Kidney (tissue), 14 donors: ENCODE measurements around the gene FOXD2. TPM values are rescaled to one million over a fixed set of nuclear protein-coding genes. Genes with fewer than 3 reads are reported as not detected.

Experiments used
- DNase-seq, 5 donors: peaks; one replicate each; pipeline ENCODE4 v3.0.0-alpha.2; 2013 to 2020
- FAIRE-seq: peaks from 2 replicates; lab custom pipeline; 2012; peaks lifted over from hg19 to GRCh38; lab: Jason Lieb, UNC
- H3K27ac ChIP-seq, 2 donors: one replicate each; pipeline ENCODE4 v1.7.0; 2013; ENCODE audit warnings: low read depth in 2 of 2, low read length in 2 of 2, inconsistent platforms in 1 of 2
- H3K27me3 ChIP-seq: one replicate; pipeline ENCODE4 v1.7.1; 2013; ENCODE audit warnings: low read length, inconsistent platforms; ENCODE audit not compliant: control insufficient read depth, insufficient read depth
- H3K36me3 ChIP-seq, 3 donors: one replicate each; pipeline versions ENCODE4 v1.7.0 to v1.7.1; 2013; ENCODE audit warnings: low read length in 3 of 3, control low read depth in 1 of 3, inconsistent platforms in 1 of 3; ENCODE audit not compliant: insufficient read depth in 3 of 3, control insufficient read depth in 2 of 3
- H3K4me1 ChIP-seq, 3 donors: one replicate each; pipeline versions ENCODE4 v1.7.0 to v1.7.1; 2013; ENCODE audit warnings: low read length in 3 of 3, inconsistent platforms in 1 of 3, low read depth in 1 of 3; ENCODE audit not compliant: control insufficient read depth in 2 of 3, insufficient read depth in 2 of 3
- H3K4me3 ChIP-seq, 3 donors: one replicate each; pipeline versions ENCODE4 v1.7.0 to v1.8.1; 2013; ENCODE audit warnings: low read length in 3 of 3, control low read depth in 1 of 3, inconsistent platforms in 1 of 3
- H3K9ac ChIP-seq, 3 donors: one replicate each; pipeline versions ENCODE4 v1.7.0 to v1.7.1; 2013; ENCODE audit warnings: low read length in 3 of 3, control low read depth in 1 of 3, inconsistent platforms in 1 of 3
- H3K9me3 ChIP-seq, 3 donors: one replicate each; pipeline versions ENCODE4 v1.7.0 to v1.7.1; 2013; ENCODE audit warnings: low read length in 3 of 3, control low read depth in 1 of 3, inconsistent platforms in 1 of 3; ENCODE audit not compliant: control insufficient read depth in 2 of 3, insufficient read depth in 1 of 3
- CTCF ChIP-seq: IDR thresholded peaks from 3 replicates; pipeline ENCODE4 v1.5.1; 2012; ENCODE audit warnings: mild to moderate bottlenecking, moderate library complexity, borderline replicate concordance; ENCODE audit not compliant: insufficient read depth; ENCODE audit errors: extremely low read depth
- intact Hi-C: fragments of 100-400 bp; cut with DNase I; formaldehyde crosslinking; loops from one replicate; pipeline ENCODE4 v1.11.1; 2022
- polyA plus RNA-seq: library from polyadenylated mRNA; stranded (reverse); fragments of 350-450 nt; fragmentation: Illumina TruSeq; extraction: RNeasy Lipid Tissue Mini Kit (QIAGEN cat#74804); gene quantifications from one replicate; pipeline ENCODE4 v1.2.3, GENCODE V29; 2014; ENCODE audit warnings: low read depth, low replicate concordance; ENCODE audit not compliant: insufficient read depth
- total RNA-seq: library from RNA; stranded (reverse); fragmentation: NEBNext Ultra II Directional; extraction: Animal tissue kit (Norgen Biotek cat#: 25700); gene quantifications from one replicate; pipeline ENCODE4 v1.2.1, GENCODE V29; 2021
- donor health status: control.
- donor health status: control.
- donor health status: control.
- donor health status: control.
- donor health status: control.
- donor health status: DM: yes; HTN: yes; CAD: no.
- donor health status: Normal renal cell carcinoma (clear cell type).

Gene FOXD2
- total and polyA plus RNA-seq, 2 donors from 2014 or later: 0.82 to 2.3 TPM

DNA sequence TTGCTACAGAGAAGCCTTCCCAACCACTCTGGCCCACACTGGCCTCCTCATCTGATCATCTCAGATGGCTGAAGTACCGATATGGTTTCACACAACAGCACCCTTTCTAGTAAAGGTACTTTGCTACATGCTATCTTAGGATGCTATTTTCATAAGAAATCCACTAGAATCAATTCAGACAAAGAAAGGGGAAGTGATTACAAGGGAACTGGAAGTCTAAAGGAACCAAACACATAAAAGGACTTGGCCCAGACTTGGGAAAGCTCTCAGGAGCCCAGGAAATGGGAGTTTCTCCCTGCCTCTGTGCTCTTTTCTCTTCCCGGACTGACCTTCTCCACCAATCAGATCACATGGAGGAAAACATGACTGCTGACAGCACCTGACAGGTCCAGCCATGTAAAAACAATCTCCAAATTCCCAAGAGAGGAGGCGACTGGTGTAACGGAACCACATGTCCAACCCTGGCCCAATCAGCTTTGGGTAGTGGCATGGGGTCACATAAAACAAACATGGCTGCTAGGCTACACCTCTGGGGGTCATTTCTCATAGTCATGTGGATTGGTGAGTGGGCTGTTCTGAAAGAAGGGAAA lies 34.4 kb upstream of the FOXD2 start:
- intact Hi-C loops: no loop called here
- Histone ChIP-seq H3K4me3 (no peak overlapping the region), H3K9ac (no peak overlapping the region), H3K27ac (no peak overlapping the region), H3K9me3 (no peaks in the 10 kb centered on the region), H3K4me1 (no peaks in the 10 kb centered on the region), H3K27me3 (no peaks in the 10 kb centered on the region), H3K36me3 (no peaks in the 10 kb centered on the region)
- FAIRE-seq (no peak), DNase-seq (no peak)
- no peak for TF ChIP-seq CTCF

DNA sequence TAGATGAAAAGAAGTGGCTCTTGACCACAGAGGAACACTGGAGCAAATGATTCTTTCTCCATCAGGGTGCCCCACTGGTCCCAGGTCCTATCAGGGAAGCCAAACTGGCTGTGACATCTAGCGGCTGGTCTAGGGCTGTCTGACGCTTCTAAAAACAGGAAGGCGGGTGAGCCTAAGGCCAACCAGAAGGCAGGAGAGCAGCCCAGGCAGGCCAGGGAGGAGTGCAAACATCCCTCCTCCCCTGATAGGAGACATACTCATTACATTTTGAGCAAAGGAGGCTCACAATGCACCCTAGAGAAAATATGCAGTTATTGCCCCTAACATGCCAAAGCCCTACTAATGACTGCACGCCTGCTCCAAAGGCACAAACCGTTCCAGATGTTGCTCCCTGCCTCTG lies 32.1 kb upstream of the FOXD2 start:
- intact Hi-C loops: no loop called here
- FAIRE-seq: no peak
- H3K9me3 ChIP-seq: no peaks in the 10 kb centered on the region
- no peak for TF ChIP-seq CTCF
- H3K4me1 ChIP-seq: peaks cover 0 to 3% (median 0%) of the 10 kb centered on the region in 3 donors
- H3K27me3 ChIP-seq: no peaks in the 10 kb centered on the region
- no peak overlapping the region for H3K9ac ChIP-seq
- no peaks in the 10 kb centered on the region for H3K36me3 ChIP-seq
- peak in 2 of 5 donors; percentile 25 to 60 for DNase-seq
- H3K27ac ChIP-seq: no peak overlapping the region
- H3K4me3 ChIP-seq: no peak overlapping the region

GRCh38 chr1:47406966-47407365 lies 30.9 kb upstream of the FOXD2 start:
- FAIRE-seq (no peak), DNase-seq (no peak)
- Histone ChIP-seq H3K27me3 (no peaks in the 10 kb centered on the region), H3K36me3 (no peaks in the 10 kb centered on the region), H3K4me3 (no peak overlapping the region), H3K9me3 (no peaks in the 10 kb centered on the region), H3K4me1 (peaks cover 0 to 3% (median 0%) of the 10 kb centered on the region in 3 donors), H3K27ac (no peak overlapping the region), H3K9ac (no peak overlapping the region)
- intact Hi-C loops: no loop called here
- no peak for TF ChIP-seq CTCF

GRCh38 chr1:47407481-47407880 lies 30.4 kb upstream of the FOXD2 start:
- DNase-seq (no peak), FAIRE-seq (no peak)
- H3K4me3 ChIP-seq: no peak overlapping the region
- no peaks in the 10 kb centered on the region for H3K9me3 ChIP-seq
- peaks cover 0 to 3% (median 0%) of the 10 kb centered on the region in 3 donors for H3K4me1 ChIP-seq
- no peak overlapping the region for H3K9ac ChIP-seq
- H3K27ac ChIP-seq: no peak overlapping the region
- intact Hi-C loops: no loop called here
- no peak for TF ChIP-seq CTCF
- H3K27me3 ChIP-seq: no peaks in the 10 kb centered on the region
- H3K36me3 ChIP-seq: no peaks in the 10 kb centered on the region
